ENCODE measurements around the gene SDK1.

SDK1 gene

DNA sequence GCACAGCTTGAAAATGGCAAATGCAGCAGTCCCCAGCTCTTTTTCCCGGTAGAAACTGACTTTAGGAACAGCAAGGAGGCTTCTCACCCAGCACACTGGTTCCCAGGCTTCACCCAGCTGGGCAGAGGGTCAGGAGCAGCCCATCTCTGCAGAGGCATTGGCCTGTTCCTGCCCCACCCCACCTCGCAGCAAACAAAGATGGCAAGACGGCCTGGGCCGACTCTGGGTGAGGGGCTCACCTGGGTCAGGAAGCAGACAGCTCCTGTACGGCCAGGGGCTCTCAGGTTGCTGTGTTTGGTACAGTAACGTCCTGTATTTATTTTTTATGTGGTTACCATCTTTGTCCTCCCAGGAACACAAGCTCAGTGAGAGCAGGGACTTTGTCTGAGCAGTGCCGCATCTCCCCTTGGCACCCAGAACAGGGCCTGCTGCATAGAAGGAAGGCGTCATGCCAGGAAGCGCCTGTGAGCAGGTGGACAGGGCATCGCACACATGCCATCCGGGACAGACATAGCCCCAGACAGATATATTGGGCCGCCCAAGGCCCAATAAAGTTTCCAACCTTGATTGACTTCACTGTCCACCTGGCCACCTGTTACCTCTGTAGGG lies 796.1 kb downstream of the SDK1 start:
- TF ChIP-seq, protein P1, sequence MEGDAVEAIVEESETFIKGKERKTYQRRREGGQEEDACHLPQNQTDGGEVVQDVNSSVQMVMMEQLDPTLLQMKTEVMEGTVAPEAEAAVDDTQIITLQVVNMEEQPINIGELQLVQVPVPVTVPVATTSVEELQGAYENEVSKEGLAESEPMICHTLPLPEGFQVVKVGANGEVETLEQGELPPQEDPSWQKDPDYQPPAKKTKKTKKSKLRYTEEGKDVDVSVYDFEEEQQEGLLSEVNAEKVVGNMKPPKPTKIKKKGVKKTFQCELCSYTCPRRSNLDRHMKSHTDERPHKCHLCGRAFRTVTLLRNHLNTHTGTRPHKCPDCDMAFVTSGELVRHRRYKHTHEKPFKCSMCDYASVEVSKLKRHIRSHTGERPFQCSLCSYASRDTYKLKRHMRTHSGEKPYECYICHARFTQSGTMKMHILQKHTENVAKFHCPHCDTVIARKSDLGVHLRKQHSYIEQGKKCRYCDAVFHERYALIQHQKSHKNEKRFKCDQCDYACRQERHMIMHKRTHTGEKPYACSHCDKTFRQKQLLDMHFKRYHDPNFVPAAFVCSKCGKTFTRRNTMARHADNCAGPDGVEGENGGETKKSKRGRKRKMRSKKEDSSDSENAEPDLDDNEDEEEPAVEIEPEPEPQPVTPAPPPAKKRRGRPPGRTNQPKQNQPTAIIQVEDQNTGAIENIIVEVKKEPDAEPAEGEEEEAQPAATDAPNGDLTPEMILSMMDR (conservative IDR thresholded peaks at IDR 0.05; ENCODE audit: low read length), result no peak
- no peak overlapping the region for H3K4me3 ChIP-seq (ENCODE audit: low read length)
- DNase-seq (ENCODE audit: low read depth), result no peak

DNA sequence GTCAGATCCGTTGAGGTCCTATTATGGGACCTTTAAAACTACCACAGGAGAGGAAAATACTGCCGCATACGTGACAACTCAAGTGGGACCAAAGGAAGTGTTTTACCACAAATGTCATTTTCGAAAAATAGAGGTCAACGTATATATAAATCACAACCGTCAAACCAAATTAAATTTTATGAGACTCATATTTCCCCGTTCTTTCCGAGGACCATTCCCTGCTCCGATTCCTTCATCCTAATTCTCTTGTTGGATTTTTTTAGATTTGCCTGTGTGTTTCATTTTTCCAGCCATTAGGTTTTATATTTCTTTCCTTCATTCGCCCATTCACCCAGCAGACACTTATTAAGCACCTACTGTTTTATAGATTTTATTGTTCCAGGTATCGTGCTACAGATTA lies 797.1 kb downstream of the SDK1 start:
- no peak overlapping the region for H3K4me3 ChIP-seq (ENCODE audit: low read length)
- DNase-seq (ENCODE audit: low read depth), result no peak
- TF ChIP-seq, protein P1 (conservative IDR thresholded peaks at IDR 0.05; ENCODE audit: low read length), result no peak

DNA sequence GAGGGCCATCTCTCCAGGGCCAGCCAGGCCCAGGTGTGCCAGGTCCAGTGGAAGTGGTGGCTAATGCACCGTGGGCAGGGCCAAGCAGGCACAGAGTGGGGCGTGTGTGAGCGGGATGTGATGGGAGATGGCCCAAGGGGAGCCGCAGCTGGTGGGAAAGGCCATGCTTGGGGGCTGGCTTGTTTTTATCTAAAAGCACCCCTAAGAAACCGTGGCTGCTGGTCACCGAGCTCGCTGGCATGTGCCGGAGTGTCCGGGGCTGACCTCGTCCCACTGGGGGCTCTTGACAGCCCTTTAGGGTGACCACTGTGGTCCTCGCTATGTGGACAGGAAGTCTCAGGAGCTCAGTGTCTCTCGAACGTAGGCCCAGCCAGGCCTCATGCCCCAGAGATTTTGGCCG lies 798.6 kb downstream of the SDK1 start:
- TF ChIP-seq, protein P1 (conservative IDR thresholded peaks at IDR 0.05; ENCODE audit: low read length), result no peak
- no peak for DNase-seq (ENCODE audit: low read depth)
- no peak overlapping the region for H3K4me3 ChIP-seq (ENCODE audit: low read length)

DNA sequence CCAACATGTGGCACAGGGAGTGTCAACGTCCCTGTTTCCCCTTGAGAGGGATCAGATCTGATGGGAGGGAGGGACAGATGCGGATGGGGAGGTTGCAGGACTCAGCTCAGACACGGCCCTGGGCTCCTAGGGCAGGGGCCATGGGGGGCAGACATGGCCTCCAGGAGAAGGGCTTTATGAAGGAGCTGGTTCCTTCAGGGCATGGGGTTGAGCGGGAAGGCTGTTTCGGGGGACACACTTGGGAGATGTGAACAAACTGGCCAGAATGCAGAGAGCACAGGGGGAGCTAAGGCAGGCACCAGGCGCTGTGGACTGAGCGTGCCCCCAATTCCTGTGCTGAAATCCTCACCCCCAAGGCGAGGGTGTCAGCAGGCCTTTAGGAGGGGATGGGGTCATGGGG lies 799.1 kb downstream of the SDK1 start:
- H3K4me3 ChIP-seq (ENCODE audit: low read length), result no peak overlapping the region
- TF ChIP-seq, protein P1 (conservative IDR thresholded peaks at IDR 0.05; ENCODE audit: low read length), result no peak
- no peak for DNase-seq (ENCODE audit: low read depth)

DNA sequence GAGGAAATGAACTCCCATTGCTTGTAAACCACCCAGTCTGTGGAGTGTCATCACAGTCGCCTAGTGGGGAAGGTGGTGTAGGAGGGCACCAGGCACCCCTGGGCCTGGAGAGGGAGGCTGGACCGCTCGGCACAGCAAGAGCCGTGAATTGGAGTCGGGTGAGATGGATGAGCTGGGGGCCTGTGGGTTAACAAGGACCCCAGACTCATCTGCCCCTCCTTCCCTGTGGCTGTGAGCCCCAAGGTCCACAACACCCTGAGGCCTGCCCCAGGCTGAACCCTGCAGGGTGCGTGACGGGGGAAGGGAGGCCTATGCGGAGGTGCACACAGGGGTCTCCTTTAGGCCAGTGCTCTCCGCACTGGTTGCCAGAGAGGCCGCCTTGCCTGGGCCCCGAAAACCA lies 799.6 kb downstream of the SDK1 start:
- TF ChIP-seq, protein P1 (conservative IDR thresholded peaks at IDR 0.05; ENCODE audit: low read length), result no peak
- H3K4me3 ChIP-seq (ENCODE audit: low read length), result no peak overlapping the region
- DNase-seq (ENCODE audit: low read depth), result no peak

DNA sequence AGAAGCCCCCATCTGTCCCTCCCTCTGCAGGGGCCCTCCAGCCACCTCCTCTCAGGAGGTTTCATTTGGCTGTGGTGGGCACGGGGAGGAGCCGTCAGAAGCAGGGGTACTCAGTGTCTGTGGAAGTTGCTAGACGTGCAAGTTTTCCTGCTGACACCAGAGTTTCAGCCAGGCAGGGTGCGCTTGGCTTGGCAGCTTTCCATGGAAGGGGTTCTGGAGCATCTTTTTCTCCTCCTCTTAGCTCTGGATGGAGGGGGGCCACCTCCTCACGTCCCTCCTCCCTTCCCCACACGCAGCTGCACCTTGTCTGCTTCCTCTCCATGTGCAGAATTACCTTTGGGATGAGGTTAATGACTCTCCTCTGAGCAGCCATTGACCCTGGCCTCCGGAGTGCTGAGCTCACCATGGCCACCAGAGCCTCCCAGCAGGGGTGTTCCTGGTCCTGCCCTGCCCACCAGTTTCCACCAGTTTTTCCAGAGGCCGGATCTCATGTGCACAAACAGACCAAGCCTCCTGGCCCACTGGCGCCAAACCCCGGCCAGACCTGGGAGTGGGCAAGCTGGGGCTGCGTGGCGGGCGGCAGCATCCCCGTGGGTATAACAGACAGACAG lies 801.3 kb downstream of the SDK1 start:
- no peak for DNase-seq (ENCODE audit: low read depth)

More for the DNA sequence above, 801.3 kb downstream of the SDK1 start:
- TF ChIP-seq, protein P1 (conservative IDR thresholded peaks at IDR 0.05; ENCODE audit: low read length), result no peak
- no peak overlapping the region for H3K4me3 ChIP-seq (ENCODE audit: low read length)

All from AG10803 (cell line).